CD4-positive, alpha-beta T cell treated with Interleukin-15 for 1 hour (primary cell): Measurements from ENCODE around the gene TECTA.
"Not testable (repeated sequence)": the region's sequence is repeated elsewhere in the genome, so short reads cannot be mapped to it uniquely, and the experiment has no call there.

ENCODE experiments used
- DNase-seq: peaks from one replicate; pipeline ENCODE4 v3.0.0-alpha.2; 2020

TECTA gene

DNA sequence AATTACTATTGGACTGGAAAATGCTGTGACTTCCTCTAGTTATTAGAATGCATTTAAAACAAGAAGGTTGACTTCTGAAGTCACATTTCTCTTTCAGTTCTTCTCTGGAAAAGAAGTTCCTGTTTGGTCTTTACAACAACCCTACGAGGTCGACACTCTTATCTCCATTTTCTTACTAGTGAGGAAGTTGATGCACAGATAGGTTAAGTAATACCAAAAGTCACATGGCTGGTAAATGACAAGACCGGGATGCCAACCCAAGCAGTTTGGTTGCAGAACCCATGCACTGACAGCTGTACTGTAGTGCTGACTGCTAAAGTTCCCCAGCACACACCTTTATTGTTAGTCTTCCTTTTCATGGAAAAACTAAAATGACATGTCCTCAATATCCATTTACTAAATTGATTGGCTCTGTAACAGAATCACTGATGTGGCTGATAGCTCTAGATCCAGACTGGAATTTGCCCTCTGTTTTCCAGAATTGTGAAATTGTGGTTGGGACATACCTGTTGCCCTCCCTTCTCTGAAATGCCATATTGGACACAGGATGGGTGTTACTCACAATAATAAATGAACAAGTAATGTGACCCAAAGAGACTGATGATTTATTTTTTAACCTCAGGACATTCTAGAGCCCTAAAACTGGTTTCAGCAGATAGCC, 9.4 kb upstream of the TECTA start:
- DNase-seq: no peak

DNA sequence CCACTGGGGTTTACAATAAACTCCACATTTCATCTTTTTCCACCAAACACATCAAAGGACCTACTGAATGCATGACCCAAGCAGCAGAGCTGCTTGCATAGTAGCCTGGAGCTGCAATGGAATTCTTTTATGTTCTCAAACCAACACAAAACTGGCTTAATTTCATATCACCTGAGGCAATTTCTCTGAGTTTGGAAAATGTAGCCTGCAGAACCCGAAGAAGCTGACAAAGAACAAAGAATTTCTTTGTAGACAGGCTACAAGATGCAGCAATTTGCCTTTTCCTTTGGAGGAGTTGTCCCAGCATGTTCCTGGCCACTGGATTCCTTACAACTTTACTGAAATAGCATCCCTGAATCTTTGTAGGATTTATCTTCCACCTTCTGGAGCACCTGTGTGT, 5.5 kb upstream of the TECTA start:
- DNase-seq: no peak

DNA sequence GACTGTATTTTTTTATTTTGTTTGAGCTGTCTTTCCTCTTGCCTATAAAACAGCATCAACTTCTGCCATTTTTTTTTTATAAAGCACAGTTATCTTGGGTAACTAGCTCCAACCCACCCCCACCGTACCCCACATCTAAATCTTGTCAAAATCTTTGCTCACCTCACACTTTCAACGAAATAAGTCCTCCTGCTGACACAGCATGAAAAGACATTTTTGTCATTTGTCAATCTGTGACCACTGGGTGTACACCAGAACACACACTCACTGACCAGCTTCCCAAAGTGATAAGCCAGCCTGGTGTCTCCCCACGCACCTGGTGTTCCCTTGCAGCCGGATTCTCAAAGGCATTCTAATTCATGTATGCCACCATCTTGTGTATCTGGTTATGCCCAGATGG, 1.7 kb upstream of the TECTA start:
- DNase-seq: no peak

DNA sequence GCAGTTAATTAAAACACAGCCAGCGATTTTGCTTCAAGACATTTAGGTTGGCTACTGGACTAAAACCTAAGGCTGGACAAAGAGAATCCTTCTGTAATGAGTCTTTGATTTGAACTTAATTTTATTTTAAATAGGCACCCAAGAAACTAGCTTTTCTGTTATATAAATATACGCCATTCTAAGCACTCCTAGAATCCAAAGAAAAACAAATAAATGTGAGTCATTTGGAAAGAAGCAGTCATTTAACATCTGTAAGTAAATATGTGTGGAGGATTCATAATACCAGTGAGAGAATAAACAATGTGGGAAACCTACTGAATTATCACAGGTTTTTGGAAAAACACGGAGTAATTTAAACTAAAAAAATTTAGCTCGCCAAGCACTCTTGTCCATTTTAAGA, 1.2 kb upstream of the TECTA start:
- no peak for DNase-seq

DNA sequence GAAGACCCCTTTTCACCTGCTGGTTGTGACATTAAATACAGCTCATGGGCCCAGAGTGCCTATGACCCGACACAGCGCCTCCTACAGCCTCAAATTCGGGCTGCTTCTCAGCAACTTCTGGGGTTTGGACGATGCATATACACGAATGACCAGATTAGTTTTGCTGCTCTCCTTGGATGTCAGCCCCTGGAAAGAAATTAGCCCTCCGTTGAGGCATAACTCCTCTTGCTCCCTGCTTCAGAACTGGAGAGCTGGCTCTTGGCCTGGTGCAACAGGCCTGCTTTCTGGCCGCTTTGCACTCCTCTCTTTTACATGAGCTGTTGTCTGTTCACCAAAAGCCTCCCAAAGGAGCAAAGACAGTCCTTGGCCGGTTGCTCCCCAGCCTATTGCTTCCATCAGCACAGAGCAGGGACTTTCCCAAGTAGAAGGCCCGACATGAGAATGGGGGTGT, 3.3 kb downstream of the TECTA start:
- no peak for DNase-seq

DNA sequence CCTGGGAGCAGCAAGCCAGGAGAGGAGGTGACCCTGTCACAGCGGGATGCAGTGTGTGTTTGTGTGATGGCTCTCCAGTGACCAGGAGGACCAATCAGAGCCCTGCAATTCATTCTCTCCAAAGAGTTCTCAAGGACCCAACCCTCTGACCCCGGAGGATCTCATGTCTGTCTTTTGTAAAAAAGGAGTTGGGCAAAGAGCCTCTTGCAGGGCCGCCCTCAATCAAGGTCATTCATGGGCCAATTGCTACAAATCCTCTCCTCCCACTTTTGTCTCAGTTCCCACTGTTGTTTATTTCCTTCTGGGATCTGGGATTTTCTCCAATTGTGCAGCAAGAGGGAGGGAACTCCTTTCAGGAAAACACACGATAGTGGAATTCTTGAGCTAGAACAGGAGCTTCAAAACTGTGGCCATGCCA, 4.0 kb downstream of the TECTA start:
- DNase-seq: no peak

DNA sequence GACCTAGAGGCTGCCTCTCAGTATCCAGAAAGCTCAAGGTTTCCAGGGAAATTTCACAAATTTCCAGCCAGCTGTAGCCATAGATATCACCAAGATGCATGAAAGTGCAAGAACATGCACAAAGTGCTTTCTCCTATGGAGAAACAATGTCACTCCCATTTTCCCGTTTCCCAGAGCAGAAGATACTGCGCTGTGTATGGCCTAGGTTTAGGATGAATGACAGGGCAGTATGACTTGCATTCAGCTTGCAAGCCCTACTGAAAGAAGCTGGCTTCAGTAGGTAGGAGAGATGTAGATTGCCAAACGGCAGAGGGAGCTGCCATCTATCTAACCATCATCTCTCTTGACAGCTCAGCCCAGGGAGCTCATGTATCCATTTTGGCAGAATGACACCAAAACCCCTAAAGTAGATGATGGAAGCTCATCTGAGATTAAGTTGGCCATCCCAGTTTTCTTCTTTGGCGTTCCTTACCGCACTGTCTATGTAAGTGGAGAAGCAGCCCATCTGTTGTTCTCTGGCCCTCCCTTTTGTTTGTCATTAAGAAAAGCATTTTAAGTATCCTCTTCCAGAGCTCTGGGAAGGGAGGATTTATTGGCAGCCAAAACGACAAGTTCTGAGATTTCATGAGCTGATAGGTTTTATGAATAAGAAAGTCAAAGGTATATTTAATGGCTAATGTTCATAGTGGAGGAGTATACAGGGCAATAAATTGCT, 4.6 kb downstream of the TECTA start:
- DNase-seq: no peak

DNA sequence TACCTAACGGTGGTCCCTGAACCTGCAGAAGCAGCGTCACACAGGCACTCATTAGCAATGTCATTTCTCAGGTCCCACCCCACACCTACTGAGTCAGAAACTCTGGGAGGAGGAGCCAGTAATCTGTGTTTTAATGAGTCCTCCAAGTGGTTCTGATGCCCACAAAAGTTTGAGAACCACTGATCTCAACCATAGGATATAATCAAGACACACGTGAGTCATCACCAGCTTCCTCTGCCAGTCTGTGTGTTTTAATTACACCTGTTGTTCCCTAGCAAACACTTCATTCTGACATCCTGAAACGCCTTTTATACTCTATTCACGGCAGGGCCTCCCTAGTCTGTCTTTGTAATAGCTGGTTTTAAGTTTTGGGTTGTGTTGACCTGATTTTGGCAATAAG, 5.8 kb downstream of the TECTA start:
- no peak for DNase-seq

DNA sequence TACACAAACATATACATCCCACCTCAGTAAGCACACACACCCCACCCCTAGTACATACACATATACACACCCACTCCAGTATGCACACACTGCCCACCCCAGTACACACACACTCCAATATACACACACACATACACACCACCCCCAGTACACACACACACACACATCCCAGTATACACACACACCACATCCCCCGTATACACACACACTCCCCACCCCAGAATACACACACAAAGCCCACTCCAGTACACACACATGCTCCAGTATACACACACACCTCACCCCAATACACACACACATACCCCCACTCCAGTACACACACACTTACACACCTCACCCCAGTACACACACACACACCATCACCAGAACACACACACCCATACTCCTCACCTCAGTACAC, 7.4 kb downstream of the TECTA start:
- DNase-seq: no peak

DNA sequence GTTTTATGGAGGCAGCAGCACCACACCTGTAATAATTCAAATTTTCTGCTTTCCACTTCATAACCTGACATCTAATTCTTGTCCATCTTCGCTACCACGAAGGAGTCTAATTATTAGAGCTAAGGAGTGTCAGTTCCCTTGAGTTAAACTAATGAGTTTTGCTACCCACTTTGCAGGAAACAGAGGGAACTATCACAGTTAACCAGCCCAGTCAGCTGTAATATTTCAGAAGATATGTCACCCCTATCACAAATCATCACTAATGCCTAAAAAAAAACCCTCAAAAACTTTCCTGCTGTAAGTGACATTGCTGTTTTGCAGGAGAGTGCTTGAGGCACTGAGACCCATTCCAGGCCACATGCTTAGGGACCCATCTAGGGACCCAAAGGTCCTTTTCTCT, 8.4 kb downstream of the TECTA start:
- no peak for DNase-seq

DNA sequence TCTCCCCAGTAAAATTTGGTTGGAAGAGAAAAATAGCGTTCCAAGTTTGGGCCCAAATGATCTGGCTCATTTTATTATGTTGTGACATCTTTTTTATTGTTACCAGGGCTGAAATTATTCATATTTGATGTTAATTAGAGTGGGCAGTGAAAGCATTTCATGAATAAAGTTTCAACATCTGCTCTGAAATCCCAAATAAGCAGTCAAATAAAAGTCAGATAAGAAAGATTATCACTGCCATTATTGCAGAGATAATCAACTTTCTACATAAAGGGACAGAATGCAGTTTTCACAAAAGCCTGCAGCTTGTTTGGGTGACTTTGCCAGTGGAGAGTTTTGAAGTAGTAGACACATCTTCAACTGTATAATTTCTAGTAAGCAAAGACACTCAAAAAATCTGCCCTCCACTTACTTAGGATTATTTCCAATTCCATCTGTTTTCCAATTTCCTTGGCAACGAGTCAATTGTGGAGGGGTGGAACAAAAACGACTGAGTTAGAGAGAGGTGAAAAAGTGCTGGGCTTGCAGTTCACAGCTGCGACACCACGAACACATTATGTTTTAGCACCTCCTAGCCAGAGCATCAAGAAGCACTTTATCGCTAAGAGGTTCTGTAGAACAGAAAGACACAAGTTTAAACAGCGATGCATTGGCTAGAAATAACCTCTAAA, 9.0 kb downstream of the TECTA start:
- DNase-seq: no peak

DNA sequence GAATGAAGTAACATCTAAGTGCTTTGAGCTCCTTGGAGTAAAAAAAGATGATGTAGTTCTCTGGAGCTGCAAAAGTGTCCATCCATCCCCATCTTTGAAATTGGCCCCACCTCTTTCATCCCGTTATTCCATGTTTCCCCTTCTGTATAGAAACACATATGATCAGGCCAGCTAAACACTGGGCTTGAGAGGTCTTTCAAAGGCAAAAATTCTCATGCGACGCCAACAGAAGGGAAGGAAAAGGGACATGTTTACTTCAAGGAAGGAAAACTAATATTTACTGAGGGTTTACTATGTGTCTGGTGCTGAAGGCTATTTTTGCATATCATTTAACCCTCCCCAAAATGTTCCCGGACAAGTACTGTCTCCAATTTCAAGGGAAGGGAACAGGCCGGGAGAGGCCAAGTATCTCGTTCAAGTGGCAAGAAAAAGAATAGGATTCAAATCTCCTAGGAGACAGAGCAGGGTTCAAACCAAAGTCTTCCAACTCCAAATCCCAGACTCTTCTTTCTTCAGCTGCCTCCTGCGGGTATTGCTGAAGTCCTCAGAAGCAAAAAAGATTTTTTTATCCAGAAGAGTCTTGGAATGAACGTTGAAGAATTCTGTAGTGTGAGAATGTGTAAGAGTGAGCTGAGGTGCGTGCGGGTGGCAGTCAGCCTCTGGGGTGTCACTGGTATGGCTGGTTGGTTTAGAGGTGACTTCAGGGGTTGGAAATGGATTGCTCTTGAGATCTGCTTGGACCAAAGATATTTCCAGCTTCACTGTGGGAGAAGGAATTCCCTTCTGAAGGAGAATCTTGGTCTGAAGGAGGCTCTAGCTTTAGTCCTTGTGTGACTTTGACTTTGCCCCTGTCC, 10.1 kb downstream of the TECTA start:
- DNase-seq: no peak

DNA sequence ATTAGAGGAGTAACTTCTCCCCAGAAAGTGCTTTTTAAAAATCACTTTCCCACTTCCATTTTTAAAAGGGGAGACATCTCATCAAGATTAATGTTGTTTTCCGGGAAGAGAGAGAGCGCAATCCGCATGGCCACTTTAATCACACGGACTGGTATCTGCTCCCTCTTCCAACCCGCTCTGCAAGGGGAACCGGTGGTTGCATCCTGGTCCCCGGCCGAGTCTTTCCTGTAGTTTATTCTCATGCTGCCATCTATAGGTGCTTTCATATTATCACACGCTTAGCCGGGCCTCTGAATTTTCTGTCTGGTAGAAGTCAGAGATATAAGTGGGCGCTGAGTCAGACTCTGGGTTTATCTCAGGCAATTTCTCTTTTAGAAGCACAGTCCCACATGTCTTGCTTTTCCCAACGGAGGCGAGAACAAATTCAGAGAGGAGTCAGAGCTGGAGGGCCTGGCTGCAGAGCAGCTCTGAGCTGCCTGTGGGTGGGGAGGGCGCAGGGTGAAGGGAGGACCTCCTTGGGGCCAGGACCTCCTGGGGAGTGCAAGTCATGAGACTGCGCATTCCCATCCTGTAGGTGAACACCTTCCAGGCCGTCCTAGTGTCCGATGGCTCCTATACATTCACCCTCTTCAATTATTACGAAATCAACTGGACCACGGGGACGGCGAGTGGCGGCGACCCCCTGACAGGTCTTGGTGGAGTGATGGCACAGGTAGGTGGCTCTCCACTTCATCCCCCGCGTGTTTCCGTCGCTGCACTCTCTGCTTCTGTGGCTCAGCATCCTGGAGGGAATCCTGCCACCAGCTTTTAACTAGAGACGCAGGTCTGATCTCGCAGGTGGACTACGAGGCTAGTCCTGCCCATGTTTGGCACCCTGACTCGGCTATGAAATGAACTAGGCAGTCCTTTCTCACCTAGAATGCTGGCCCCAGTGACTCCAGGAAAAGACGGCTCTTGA, 11.7 kb downstream of the TECTA start:
- DNase-seq: peak; percentile 27

DNA sequence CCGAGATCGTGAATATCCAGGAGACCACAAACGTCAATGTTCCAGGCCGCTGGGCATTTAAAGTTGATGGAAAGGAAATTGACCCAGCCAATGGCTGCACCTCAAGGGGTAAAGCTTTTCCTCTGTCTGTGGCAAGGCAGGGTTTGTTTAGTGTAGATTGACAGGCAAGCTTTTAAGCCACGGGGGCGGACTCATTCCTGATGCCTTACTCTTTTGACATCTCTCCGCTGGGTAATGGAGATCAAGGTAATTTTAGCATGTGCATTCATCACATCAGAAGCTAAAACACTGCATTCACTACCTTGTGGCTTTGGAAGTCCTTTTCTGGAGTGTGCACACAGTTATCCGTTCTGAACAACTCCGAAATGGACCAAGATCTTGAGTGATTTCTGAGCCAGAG, 12.6 kb downstream of the TECTA start:
- no peak for DNase-seq

DNA sequence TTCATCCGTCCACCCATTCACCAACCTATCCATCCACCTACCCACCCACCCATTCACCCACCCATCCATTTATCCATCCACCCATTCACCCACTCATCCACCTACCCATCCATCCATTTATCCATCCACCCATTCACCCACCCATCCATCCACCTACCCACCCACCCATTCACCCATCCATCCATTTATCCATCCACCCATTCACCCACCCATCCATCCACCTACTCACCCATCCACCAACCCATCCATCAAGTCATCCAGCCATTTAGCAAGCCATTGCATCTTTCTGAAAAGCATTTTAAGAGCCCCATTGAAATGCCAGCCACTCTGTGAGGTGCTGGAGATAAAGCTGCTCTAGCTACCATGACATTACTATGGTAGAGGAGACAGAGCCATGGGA, 14.0 kb downstream of the TECTA start:
- not testable (repeated sequence) for DNase-seq

DNA sequence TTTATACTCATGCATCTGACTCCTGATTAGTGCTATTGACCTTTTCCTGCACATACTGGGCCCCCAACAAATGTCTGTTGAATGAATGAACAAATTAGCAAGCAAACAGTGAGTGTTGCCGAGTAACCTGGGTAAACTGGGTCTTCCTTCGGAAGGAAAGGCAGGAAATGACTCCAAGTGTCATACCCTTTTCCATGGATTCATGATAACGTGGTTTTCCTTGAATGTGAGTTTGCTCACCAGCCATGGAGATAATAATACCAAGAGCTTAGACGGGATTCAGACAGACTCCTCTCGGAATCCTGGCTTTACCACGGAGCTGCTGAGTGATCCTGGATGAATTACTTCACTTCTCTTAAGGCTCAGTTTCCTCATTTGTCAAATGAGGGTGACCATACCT, 16.7 kb downstream of the TECTA start:
- no peak for DNase-seq

DNA sequence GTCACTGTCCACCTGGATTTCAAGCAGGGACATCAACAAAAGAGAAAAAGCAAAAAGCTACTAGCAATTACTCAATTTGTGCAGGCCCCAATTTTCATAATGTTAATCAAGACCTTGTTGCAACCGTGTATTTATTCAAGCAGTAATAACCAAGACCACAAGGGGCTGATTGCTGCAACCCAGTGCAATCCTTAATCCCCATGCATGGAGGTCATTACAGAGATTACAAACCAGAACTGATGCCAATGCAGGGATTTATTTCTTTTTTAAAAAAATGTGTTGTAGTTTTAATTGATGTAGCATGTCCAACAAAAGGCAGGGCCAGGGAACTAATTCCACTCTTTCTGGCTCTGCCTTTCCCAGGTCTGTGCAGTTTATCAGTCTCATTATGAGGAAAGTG, 18.4 kb downstream of the TECTA start:
- DNase-seq: no peak

DNA sequence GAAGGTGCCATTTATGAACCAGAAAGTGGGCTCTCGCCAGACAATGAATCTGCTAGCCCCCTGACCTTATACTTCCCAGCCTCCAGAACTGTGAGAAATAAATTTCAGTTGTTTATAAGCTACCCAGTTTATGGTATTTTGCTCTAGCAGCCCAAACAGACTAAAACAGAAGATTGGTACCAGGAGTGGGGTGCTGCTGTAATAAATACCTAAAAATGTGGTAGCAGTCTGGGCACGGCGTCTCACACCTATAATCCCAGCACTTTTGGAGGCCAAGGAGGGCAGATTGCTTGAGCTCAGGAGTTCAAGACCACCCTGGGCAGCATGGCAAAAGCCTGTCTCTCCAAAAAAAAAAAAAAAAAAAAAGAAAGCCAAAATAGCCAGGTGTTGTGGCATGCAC, 21.3 kb downstream of the TECTA start:
- DNase-seq: no peak

DNA sequence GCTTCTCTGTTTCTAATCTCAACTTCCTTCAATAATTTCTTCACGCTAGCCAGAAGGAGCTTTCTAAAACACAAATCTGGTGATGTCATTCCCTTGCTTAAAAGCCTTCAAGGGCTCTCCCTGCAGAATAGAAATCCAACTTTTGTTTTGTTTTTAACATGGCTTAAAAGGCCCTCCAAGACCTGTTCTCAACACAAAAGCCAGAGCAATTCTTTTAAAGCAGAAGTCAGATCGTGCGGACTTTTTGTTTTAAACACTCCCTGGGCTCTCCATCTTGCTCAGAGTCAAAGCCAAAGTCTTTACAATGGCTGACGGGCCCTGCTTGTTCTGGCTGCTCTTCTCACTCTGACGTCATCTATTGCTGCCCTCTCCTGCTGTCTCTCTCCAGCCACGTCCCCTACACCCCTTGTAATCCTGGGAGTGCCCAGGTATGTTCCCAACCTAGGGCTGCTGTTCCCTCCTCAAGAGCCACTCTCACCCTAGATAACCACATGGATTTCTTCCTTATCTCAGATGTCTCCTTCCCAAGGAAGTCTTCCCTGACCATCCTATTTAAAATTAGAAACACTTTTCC, 22.5 kb downstream of the TECTA start:
- DNase-seq: no peak

DNA sequence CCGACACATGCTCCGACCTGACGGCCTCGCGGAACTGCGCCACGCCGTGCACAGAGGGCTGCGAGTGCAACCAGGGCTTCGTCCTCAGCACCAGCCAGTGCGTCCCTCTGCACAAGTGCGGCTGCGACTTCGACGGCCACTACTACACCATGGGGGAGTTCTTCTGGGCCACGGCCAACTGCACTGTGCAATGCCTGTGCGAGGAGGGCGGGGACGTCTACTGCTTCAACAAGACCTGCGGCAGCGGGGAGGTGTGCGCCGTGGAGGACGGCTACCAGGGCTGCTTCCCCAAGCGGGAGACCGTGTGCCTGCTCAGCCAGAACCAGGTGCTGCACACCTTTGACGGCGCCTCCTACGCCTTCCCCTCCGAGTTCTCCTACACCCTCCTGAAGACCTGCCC, 26.8 kb downstream of the TECTA start:
- DNase-seq: no peak
